H1 (cell line): ENCODE measurements around the gene PLXNA4. TPM values are rescaled to one million over a fixed set of nuclear protein-coding genes. Genes with fewer than 3 reads are reported as not detected.

Experiments used
- CTCF ChIA-PET: fragments of 300-600 bp; sonication (Branson Sonifier 250); formaldehyde crosslinking; loops from one replicate; lab custom pipeline; 2021; ENCODE audit not compliant: partially characterized antibody; lab: Charles Lee
- POLR2A ChIA-PET: fragments of 300-600 bp; sonication (Branson Sonifier 250); formaldehyde crosslinking; loops from one replicate; lab custom pipeline; 2021; ENCODE audit warnings: inconsistent platforms; ENCODE audit not compliant: partially characterized antibody; lab: Charles Lee
- DNase-seq, 2 experiments: peaks; one replicate each; pipeline versions ENCODE4 v3.0.0 to v3.0.0-alpha.2; 2010 to 2022; ENCODE audit warnings: low spot score in 2 of 2, low read depth in 1 of 2, mixed read lengths in 1 of 2
- FAIRE-seq: peaks from 2 replicates; lab custom pipeline; 2011; peaks lifted over from hg19 to GRCh38; lab: Jason Lieb, UNC
- H2AFZ ChIP-seq: 2 replicates; pipeline ENCODE4 v1.8.1; 2012; ENCODE audit warnings: low read length, inconsistent platforms
- H2AK5ac ChIP-seq: 2 replicates; pipeline ENCODE4 v1.6.1; 2013; ENCODE audit warnings: low read depth, low read length
- H2BK120ac ChIP-seq: replicated peaks from 2 replicates; pipeline ENCODE3; 2013; ENCODE audit warnings: low read depth, low read length, inconsistent platforms
- H2BK12ac ChIP-seq: 2 replicates; pipeline ENCODE4 v1.6.1; 2013; ENCODE audit warnings: low read depth, low read length
- H2BK15ac ChIP-seq: 2 replicates; pipeline ENCODE4 v1.6.1; 2013; ENCODE audit warnings: low read length
- H2BK20ac ChIP-seq: 2 replicates; pipeline ENCODE4 v1.6.1; 2013; ENCODE audit warnings: low read length
- H2BK5ac ChIP-seq: 2 replicates; pipeline ENCODE4 v1.6.1; 2013; ENCODE audit warnings: low read depth, low read length
- H3K14ac ChIP-seq: 2 replicates; pipeline ENCODE4 v1.6.1; 2013; ENCODE audit warnings: inconsistent platforms; ENCODE audit not compliant: insufficient read length
- H3K18ac ChIP-seq: 2 replicates; pipeline ENCODE4 v1.6.1; 2013; ENCODE audit warnings: low read length; ENCODE audit errors: extremely low read depth
- H3K23ac ChIP-seq: 2 replicates; pipeline ENCODE4 v1.6.1; 2013; ENCODE audit warnings: inconsistent platforms; ENCODE audit not compliant: insufficient read length
- H3K23me2 ChIP-seq: 2 replicates; pipeline ENCODE4 v1.6.1; 2013; ENCODE audit warnings: low read depth, low read length
- H3K27ac ChIP-seq: 2 replicates; pipeline ENCODE4 v1.6.1; 2011; ENCODE audit warnings: low read depth, low read length, inconsistent platforms
- H3K27me3 ChIP-seq, 4 experiments: replicated peaks in 1 of 4; 1 replicate in 1 of 4; 2 replicates in 3 of 4; pipeline versions ENCODE4 v1.6.1 to v1.8.1; 2011 to 2013; ENCODE audit warnings: low read length in 3 of 4, mild to moderate bottlenecking in 3 of 4, inconsistent platforms in 2 of 4, mixed read lengths in 2 of 4, moderate library complexity in 1 of 4; ENCODE audit not compliant: control insufficient read depth in 3 of 4, insufficient read depth in 3 of 4; ENCODE audit errors: extremely low read depth in 1 of 4
- H3K36me3 ChIP-seq, 4 experiments: 2 replicates each; pipeline versions ENCODE4 v1.6.1 to v1.8.1; 2011 to 2013; ENCODE audit warnings: mild to moderate bottlenecking in 4 of 4, low read length in 3 of 4, moderate library complexity in 2 of 4, control low read depth in 1 of 4, inconsistent platforms in 1 of 4; ENCODE audit not compliant: insufficient read depth in 4 of 4, control insufficient read depth in 2 of 4
- H3K4ac ChIP-seq: replicated peaks from 2 replicates; pipeline ENCODE3; 2013; ENCODE audit warnings: low read length, low read depth, mixed read lengths, inconsistent platforms; ENCODE audit not compliant: insufficient read length
- H3K4me1 ChIP-seq, 4 experiments: replicated peaks in 1 of 4; 1 replicate in 1 of 4; 2 replicates in 3 of 4; pipeline versions ENCODE4 v1.6.1 to v1.8.1; 2011 to 2013; ENCODE audit warnings: low read length in 3 of 4, inconsistent platforms in 2 of 4, mixed read lengths in 1 of 4; ENCODE audit not compliant: insufficient read depth in 4 of 4, control insufficient read depth in 3 of 4
- H3K4me2 ChIP-seq, 2 experiments: 2 replicates each; pipeline versions ENCODE4 v1.6.1 to v1.8.1; 2011 to 2013; ENCODE audit warnings: low read depth in 2 of 2, low read length in 2 of 2, control low read depth in 1 of 2, inconsistent platforms in 1 of 2, mild to moderate bottlenecking in 1 of 2; ENCODE audit not compliant: insufficient read depth in 1 of 2
- H3K4me3 ChIP-seq, 4 experiments: fragments of 200-600, 300-600 bp in 1 of 4; sonication (generic), shearing (Covaris generic), sonication (Bioruptor Twin) in 1 of 4; 2 replicates each; pipeline versions ENCODE4 v1.5.1 to v1.8.1; 2011 to 2016; ENCODE audit warnings: low read length in 4 of 4, low read depth in 3 of 4, control low read depth in 2 of 4, inconsistent platforms in 2 of 4, mild to moderate bottlenecking in 2 of 4, mixed read lengths in 1 of 4, moderate library complexity in 1 of 4; ENCODE audit not compliant: insufficient read depth in 2 of 4; ENCODE audit errors: extremely low read depth in 1 of 4
- H3K56ac ChIP-seq: replicated peaks from 2 replicates; pipeline ENCODE3; 2013; ENCODE audit warnings: low read depth, mild to moderate bottlenecking, mixed read lengths, low read length, inconsistent platforms; ENCODE audit not compliant: insufficient read length
- H3K79me1 ChIP-seq: 2 replicates; pipeline ENCODE4 v1.6.1; 2013; ENCODE audit warnings: low read depth, low read length, control low read depth
- H3K79me2 ChIP-seq, 2 experiments: 2 replicates each; pipeline versions ENCODE4 v1.6.1 to v1.8.1; 2012 to 2013; ENCODE audit warnings: low read length in 2 of 2, mild to moderate bottlenecking in 2 of 2, inconsistent platforms in 1 of 2; ENCODE audit not compliant: insufficient read depth in 2 of 2, control insufficient read depth in 1 of 2
- H3K9ac ChIP-seq, 4 experiments: replicated peaks in 1 of 4; 1 replicate in 1 of 4; 2 replicates in 3 of 4; pipeline versions ENCODE4 v1.6.1 to v1.8.1; 2011 to 2013; ENCODE audit warnings: low read depth in 3 of 4, low read length in 3 of 4, control low read depth in 2 of 4, mild to moderate bottlenecking in 2 of 4, moderate library complexity in 2 of 4, inconsistent platforms in 1 of 4; ENCODE audit errors: extremely low read depth in 1 of 4
- H3K9me3 ChIP-seq, 2 experiments: 2 replicates each; pipeline versions ENCODE4 v1.6.1 to v1.8.1; 2012 to 2013; ENCODE audit warnings: mild to moderate bottlenecking in 2 of 2, moderate library complexity in 2 of 2, control low read depth in 1 of 2, inconsistent platforms in 1 of 2, low read depth in 1 of 2, low read length in 1 of 2, mixed read lengths in 1 of 2; ENCODE audit not compliant: insufficient read depth in 2 of 2
- H4K20me1 ChIP-seq, 2 experiments: replicated peaks in 1 of 2; 2 replicates each; pipeline versions ENCODE3 to v1.8.1; 2011 to 2013; ENCODE audit warnings: inconsistent platforms in 2 of 2, low read length in 2 of 2, mild to moderate bottlenecking in 1 of 2; ENCODE audit not compliant: insufficient read depth in 2 of 2, control insufficient read depth in 1 of 2
- H4K5ac ChIP-seq: 2 replicates; pipeline ENCODE4 v1.6.1; 2013; ENCODE audit warnings: low read length, low read depth, mixed read lengths, inconsistent platforms; ENCODE audit not compliant: insufficient read length
- H4K8ac ChIP-seq: 2 replicates; pipeline ENCODE4 v1.8.0; 2013; ENCODE audit warnings: mild to moderate bottlenecking, moderate library complexity, low read length, inconsistent platforms; ENCODE audit not compliant: insufficient read depth; ENCODE audit errors: extremely low read depth
- H4K91ac ChIP-seq: replicated peaks from 2 replicates; pipeline ENCODE3; 2013; ENCODE audit warnings: low read length, mixed read lengths, inconsistent platforms; ENCODE audit not compliant: insufficient read length
- SIRT6 ChIP-seq: IDR thresholded peaks from one replicate; pipeline ENCODE4 v1.7.1; 2012; ENCODE audit warnings: low read length, inconsistent platforms
- SP4 ChIP-seq: IDR thresholded peaks from 2 replicates; pipeline ENCODE4 v1.6.1; 2012; ENCODE audit warnings: low read length, inconsistent platforms
- TAF7 ChIP-seq: optimal IDR thresholded peaks from 2 replicates; pipeline ENCODE3; 2011; ENCODE audit warnings: low read depth, mild to moderate bottlenecking, inconsistent platforms, low read length, moderate library complexity, borderline replicate concordance
- WGBS, 2 experiments: shearing (Covaris generic) in 1 of 2; methylation state at CpG; one replicate each; pipeline versions ENCODE4 v1.1.6 to v1.1.7; 2013 to 2015; ENCODE audit warnings: low lambda C conversion rate in 2 of 2, mixed read lengths in 2 of 2, inconsistent platforms in 1 of 2, low coverage in 1 of 2, missing lambda C conversion rate in 1 of 2; ENCODE audit not compliant: insufficient replicate concordance in 2 of 2, insufficient coverage in 1 of 2, insufficient read length in 1 of 2; ENCODE audit errors: extremely low coverage in 1 of 2, missing lambda C conversion rate in 1 of 2; 5-methylcytosine and 5-hydroxymethylcytosine counted together
- polyA plus RNA-seq, 7 experiments: library from polyadenylated mRNA; depleted of rRNA in 3 of 7; stranded (reverse) in 5 of 7; unstranded in 2 of 7; fragments of >200 nt in 5 of 7; fragments of 200-250 nt in 2 of 7; gene quantifications; 1 replicate in 5 of 7; 2 replicates in 1 of 7; 4 replicates in 1 of 7; pipeline versions ENCODE4 v1.2.1 to v1.2.3, GENCODE V29; 2011 to 2013; ENCODE audit warnings: missing spikeins in 2 of 7, mixed read lengths in 2 of 7
- total RNA-seq: library from RNA; stranded (reverse); fragmentation: NEBNext Ultra II Directional; extraction: Animal tissue kit (Norgen Biotek cat#: 25700); gene quantifications from 2 replicates; pipeline ENCODE4 v1.2.1, GENCODE V29; 2021

The PLXNA4 gene
- total and polyA plus RNA-seq, 2 of the 8 experiments (the other 6 are each of a cell fraction or from before 2014, with no cell fraction given): 0.76 to 0.79 TPM

DNA sequence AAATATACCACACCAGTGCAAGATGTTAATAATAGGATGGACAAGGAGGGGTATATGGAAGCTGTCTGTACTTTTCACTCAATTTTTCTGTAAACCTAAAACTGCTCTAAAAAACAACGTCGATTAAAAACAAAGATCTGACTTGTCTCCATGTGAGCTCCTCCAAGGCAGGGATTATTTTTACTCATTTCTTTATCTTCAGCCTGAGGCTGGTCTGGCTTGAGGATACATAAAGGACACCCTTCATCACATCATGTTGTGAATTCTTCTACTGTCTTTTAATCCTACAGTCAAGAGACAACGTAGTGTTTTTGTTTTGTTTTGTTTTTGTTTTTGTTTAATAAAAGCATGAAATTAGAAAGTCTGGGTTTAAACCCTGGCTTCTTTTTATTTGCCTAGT lies 486.9 kb downstream of the PLXNA4 start:
- TF ChIP-seq SIRT6 (no peak), SP4 (no peak), TAF7 (no peak)
- TF ChIP-seq, all 59 proteins: peak for 0
- no peak for DNase-seq
- Histone ChIP-seq H3K23ac (no peak overlapping the region), H3K56ac (no peak overlapping the region), H3K9me3 (no peaks in the 10 kb centered on the region), H3K4me3 (no peak overlapping the region), H3K4me2 (no peak overlapping the region), H2BK12ac (no peak overlapping the region), H4K5ac (no peak overlapping the region), H2BK20ac (no peak overlapping the region), H2BK120ac (no peak overlapping the region), H2AFZ (no peak overlapping the region), H3K23me2 (no peaks in the 10 kb centered on the region), H3K79me1 (no peaks in the 10 kb centered on the region), H3K4me1 (no peaks in the 10 kb centered on the region; a peak in 1 of 7 replicates), H3K18ac (no peak overlapping the region), H3K79me2 (no peaks in the 10 kb centered on the region), H2BK15ac (no peak overlapping the region), H3K9ac (no peak overlapping the region), H2BK5ac (no peak overlapping the region), H3K36me3 (no peaks in the 10 kb centered on the region), H4K91ac (no peak overlapping the region), H4K20me1 (no peaks in the 10 kb centered on the region), H2AK5ac (no peak overlapping the region), H3K27ac (no peak overlapping the region), H3K27me3 (no peaks in the 10 kb centered on the region), H3K4ac (no peak overlapping the region), H4K8ac (no peak overlapping the region), H3K14ac (no peak overlapping the region)
- FAIRE-seq: no peak
- WGBS, 2 experiments: 92 to 100% methylated on average over 1 to 3 of the region's 3 CpGs
- CTCF ChIA-PET: no interaction called here
- POLR2A ChIA-PET: no interaction called here
